ENCODE results near the gene GID8.

GID8 gene

DNA sequence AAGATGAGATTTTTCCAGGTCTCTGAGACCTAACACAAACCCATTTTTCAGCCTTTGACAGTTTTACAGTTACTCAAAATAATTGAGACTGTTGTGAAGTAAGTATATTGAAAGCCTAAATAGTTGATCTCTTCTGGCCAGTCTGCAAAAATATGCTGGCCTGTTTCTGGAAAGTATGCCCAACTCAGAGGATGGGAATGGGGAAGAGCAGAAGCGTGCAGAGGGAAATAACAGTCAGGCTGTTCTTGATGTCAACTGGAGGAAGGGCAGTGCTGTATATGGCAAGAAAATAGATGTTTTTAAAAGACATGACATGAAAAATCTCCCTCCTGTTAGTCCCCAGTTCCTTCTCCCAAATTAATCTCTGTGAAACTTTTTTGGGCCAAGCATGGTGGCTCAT, 3.8 kb downstream of the GID8 start:
- no peak for DNase-seq (ENCODE audit: low read depth in 1 of 2, low spot score in 1 of 2)

DNA sequence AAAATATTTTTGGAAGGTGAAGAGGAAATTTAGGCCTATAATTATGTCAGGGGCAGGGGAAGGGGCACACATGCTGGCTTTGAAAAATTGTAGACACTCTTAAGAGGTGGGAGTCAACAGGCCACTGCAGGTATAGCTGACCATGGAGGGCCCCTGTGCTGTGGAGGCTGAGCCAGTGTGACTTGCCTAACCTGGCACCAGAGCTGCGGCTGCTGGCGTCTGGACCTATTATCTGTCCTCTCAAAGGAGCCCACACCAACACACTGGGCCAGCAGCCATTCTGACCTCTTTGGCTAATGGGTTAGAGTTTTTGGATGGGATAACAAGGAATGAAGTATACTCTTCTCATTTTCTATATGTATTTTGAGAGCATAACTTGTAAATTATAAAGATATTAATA, 4.5 kb downstream of the GID8 start:
- DNase-seq (ENCODE audit: low read depth in 1 of 2, low spot score in 1 of 2): no peak

GRCh38 chr20:62943396-62943795, 5.4 kb downstream of the GID8 start:
- DNase-seq (ENCODE audit: low read depth in 1 of 2, low spot score in 1 of 2): no peak

- no peak for DNase-seq (ENCODE audit: low read depth in 1 of 2, low spot score in 1 of 2)
Observed at GRCh38 chr20:62944184-62944583, 6.2 kb downstream of the GID8 start.

DNA sequence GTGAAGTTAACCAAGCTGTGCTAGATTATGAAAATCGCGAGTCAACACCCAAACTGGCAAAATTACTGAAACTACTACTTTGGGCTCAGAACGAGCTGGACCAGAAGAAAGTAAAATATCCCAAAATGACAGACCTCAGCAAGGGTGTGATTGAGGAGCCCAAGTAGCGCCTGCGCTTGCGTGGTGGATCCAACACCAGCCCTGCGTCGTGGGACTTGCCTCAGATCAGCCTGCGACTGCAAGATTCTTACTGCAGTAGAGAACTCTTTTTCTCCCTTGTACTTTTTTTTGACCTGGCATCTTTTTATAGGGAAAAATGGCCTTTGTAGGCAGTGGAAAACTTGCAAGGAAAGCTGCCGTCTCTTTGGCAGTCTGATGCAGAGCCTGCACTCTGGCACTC, 6.8 kb downstream of the GID8 start:
- no peak for DNase-seq (ENCODE audit: low read depth in 1 of 2, low spot score in 1 of 2)

- no peak for DNase-seq (ENCODE audit: low read depth in 1 of 2, low spot score in 1 of 2)
Observed at GRCh38 chr20:62945771-62946339, 7.9 kb downstream of the GID8 start.

- no peak for DNase-seq (ENCODE audit: low read depth in 1 of 2, low spot score in 1 of 2)
Observed at GRCh38 chr20:62946918-62947317, 9.0 kb downstream of the GID8 start.

DNA sequence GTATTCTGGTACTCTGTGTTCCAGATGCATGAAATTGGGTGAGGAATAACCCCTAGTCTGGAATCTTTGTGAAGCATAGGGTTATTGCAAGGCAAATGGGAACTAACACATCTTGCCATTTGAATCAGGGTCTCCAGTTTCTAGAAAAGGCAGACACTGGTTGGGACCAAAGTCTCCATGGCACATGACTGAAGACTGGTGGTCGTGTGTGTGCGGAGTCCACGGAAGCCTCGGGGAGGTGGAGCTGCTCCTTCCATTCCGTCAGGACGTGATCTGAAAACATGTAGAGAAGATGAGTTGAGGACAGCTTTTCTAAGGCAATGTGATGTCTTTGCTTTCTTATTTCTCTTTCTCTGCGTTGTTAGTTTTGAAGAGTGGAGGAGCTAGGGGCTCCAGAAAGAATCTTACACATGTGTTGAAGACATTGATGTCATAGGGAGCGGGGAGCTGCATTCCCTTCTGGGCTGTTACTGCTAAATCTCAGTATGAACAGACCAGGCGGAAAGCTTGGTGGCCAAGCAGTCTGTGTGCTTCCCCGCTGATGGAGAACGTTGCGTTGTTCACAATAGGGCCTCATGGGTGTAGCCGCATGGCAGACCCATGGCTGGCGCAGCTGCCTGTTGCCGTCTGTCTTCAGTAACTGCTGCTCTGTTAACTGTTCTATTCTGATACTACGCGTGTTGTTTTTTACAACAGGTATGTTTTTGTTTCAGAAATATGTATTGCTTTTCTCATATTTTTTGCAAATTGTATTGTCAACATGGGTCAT, 9.8 kb downstream of the GID8 start:
- DNase-seq (ENCODE audit: low read depth in 1 of 2, low spot score in 1 of 2): no peak

- no peak for DNase-seq (ENCODE audit: low read depth in 1 of 2, low spot score in 1 of 2)
Observed at GRCh38 chr20:62949153-62949821, 11.3 kb downstream of the GID8 start.

DNA sequence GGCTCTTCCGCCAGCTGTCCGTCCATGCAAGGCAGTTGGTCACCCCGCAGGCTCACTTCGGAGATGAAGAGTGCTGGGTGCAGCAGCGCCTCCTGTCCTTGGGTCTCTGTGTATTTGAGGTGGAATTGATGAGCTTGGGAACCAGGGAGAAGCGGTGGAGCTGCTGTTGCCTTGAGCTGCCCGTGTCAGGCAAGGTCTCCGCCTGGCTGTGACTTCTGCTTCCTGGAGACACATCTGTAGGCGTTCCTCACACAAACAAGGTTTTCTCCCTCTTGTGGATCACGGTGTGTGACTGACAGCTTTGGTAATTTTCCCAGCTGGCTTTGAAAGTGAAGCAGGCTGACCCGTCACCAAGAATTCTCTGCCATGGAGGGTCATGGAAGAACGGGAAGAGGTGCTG, 12.0 kb downstream of the GID8 start:
- DNase-seq (ENCODE audit: low read depth in 1 of 2, low spot score in 1 of 2): no peak

- DNase-seq (ENCODE audit: low read depth in 1 of 2, low spot score in 1 of 2): no peak
Observed at GRCh38 chr20:62950741-62951140, 12.8 kb downstream of the GID8 start.

DNA sequence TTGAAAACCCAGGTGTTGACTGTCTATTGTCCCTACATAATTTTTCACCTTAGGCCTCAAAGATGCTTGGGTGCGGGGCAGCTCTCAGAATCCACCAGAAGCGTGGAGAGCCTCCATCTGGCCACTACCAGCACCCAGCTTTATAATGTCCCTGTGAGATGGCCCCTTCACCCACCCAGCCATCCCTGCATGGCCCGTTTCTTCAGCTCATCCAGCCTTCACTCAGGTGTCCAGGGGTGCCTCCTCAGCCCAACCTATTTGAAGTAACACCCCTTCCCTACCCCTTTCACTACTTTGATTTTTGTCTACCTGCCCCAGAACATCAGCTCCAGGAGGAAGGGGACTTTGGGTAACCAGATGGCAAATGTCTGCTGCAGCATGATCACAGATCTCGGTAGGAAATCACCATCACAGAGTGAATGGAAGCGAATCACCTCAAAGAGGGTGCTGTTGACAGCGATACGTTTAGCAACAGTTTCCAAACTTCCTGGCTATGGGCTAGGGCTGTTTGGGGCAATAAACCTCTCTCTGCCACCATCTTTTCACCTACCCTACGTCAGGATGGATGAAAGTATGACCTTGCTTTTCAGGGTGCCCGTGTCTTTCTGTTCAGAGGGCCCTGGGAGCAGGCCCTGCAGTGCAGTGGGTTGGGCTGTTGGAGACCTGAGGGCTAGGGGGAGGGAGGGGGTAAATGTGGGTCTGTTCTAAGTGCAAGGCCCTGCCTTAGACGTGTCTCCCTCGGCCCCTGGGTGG, 13.4 kb downstream of the GID8 start:
- no peak for DNase-seq (ENCODE audit: low read depth in 1 of 2, low spot score in 1 of 2)

DNA sequence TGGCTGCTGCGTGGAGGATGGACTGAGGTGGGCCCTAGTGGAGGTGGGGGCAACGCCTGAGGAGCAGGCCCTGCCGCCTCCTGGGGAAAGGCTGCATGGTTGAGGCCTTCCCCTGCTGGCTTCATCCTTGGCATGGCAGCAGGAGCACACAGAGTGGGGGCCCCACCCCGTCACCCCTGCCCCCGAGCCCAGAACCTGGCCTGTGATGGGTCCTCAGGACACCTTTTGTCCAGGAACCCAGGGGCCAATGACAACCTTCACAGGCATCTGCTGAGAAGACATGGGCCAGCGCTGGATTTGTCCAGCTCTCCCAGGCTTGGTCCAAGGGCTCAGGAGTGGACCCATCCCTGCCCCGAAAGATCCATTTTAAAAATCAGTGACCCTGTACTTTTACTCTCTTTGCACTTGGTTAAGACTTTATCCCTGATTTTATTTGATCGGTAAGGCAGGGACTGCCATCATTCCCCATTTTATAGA, 14.0 kb downstream of the GID8 start:
- DNase-seq (ENCODE audit: low read depth in 1 of 2, low spot score in 1 of 2): no peak

GRCh38 chr20:62952373-62952967, 14.5 kb downstream of the GID8 start, which contains the start of gene SLC17A9:
Gene SLC17A9 (plus strand): TSS chr20:62952709. CDS start chr20:62952831, 122 bp downstream.
- DNase-seq (ENCODE audit: low read depth in 1 of 2, low spot score in 1 of 2): no peak

GRCh38 chr20:62952968-62953838, 15.3 kb downstream of the GID8 start:
- DNase-seq (ENCODE audit: low read depth in 1 of 2, low spot score in 1 of 2): no peak

DNA sequence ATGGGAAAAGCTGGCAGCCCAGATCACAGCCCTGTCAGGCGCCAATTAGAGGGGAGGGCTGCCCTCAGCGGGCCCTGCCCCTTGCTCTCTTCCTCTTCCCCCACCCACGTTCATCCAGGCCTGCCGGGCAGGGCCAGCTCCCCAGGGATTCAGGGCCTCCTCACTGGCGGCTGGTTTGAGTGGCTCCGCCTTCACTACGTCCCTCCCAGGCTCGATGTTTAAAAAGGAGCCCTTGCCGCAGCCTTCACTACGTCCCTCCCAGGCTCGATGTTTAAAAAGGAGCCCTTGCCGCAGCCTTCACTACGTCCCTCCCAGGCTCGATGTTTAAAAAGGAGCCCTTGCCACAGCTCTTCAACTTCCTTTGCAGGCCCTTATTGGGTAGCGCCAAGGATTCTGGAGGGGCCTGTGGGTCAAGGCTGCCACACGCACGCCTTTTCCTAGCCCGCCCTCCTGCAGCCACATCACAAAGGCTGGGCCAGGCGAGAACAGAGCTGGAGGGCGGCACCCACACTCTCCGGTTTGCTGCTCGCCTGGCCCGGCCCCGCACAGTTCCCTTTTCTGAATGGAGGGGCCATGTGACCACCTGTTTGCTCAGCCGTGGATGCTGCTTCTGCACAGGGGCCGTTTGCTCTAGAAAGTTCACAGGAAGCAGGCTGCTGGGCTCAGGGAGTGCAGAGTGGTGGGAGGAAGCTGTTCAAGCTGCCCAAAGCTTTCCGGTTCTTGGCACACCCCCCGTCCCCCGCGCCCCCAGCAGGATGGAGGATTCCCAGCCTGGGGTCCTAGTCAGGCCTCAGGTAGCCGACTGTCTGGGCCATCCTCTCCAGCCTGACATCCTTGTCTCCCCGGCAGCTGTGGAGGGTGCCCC, 16.1 kb downstream of the GID8 start:
- DNase-seq (ENCODE audit: low read depth in 1 of 2, low spot score in 1 of 2): peak in 1 of 2 donors; percentile 35

DNA sequence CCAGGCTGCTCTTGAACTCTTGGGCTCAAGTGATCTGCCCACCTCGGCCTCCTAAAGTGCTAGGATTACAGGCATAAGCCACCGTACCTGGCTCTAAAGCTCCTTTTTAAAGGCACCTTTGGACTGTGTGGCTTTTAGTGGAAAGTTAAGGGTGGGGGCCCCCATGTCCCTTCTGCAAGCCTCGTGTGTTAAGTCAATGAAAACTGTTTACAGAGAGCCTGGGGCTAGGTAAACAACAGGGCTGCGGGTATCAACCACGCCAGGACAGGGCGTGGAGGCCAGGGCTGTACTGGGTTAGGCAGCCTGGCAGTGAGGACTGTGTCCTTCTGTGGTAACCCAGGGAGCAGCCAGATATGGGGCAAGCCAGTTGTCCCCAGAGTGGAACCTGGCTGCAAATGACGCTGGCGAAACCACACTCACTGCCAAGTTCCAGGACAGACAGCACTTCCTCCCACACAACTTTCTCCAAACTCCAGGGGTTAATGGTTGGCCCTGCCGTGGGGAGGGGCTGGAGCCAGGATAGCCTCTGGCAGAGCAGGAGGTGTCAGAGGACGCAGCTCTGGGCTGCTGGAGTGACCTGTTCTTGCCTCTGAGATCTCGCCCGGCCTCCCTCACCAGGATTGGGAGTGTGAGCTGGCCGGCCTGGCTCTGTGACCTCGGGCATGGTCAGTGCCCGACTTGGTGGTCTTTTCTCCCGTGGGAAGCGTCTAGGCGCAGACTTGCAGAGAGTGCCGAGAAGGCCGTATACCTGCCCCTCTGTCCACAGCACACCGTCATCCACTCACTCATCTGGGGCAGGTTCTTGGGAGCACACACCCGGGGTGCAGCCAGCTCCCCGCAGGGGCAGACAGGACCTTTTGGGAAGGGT, 17.8 kb downstream of the GID8 start:
- no peak for DNase-seq (ENCODE audit: low read depth in 1 of 2, low spot score in 1 of 2)

All from activated CD4-positive, alpha-beta T cell treated with anti-CD3 and anti-CD28 coated beads, Interleukin-2, amount 50 U/mL, for 24 hours (primary cell).